HCT116 (cell line): ENCODE results near the gene REEP6.

Experiments
- CTCF ChIP-seq, 3 experiments: fragments of 200-600 bp in 1 of 3; sonication (generic) in 1 of 3; IDR thresholded peaks in 2 of 3; conservative IDR thresholded peaks in 1 of 3; 2 replicates each; pipeline ENCODE4 v1.5.1; 2012 to 2017; ENCODE audit warnings: low read depth in 2 of 3, low read length in 2 of 3, antibody characterized with exemption in 1 of 3, borderline replicate concordance in 1 of 3, control low read depth in 1 of 3, mild to moderate bottlenecking in 1 of 3, mixed read lengths in 1 of 3, mixed run types in 1 of 3, moderate library complexity in 1 of 3; ENCODE audit not compliant: insufficient read depth in 1 of 3
- ELF1 ChIP-seq: IDR thresholded peaks from 2 replicates; pipeline ENCODE4 v1.6.1; 2012; ENCODE audit warnings: low read depth, borderline replicate concordance
- EZH2 ChIP-seq: fragments of 200-600 bp; sonication (generic); IDR thresholded peaks from 2 replicates; pipeline ENCODE4 v1.6.1; 2017; ENCODE audit warnings: antibody characterized with exemption, mixed run types
- FOSL1 ChIP-seq: IDR thresholded peaks from 2 replicates; pipeline ENCODE4 v1.6.1; 2012; ENCODE audit warnings: low read depth
- MAX ChIP-seq: IDR thresholded peaks from 2 replicates; pipeline ENCODE4 v1.6.1; 2012
- POLR2A ChIP-seq: IDR thresholded peaks from 2 replicates; pipeline ENCODE4 v1.7.0; 2011; ENCODE audit warnings: borderline replicate concordance; ENCODE audit not compliant: insufficient read depth, insufficient read length; ENCODE audit errors: extremely low read depth
- POLR2AphosphoS5 ChIP-seq: IDR thresholded peaks from 2 replicates; pipeline ENCODE4 v1.6.1; 2011; ENCODE audit warnings: mild to moderate bottlenecking, low read depth, low read length, moderate library complexity
- RAD21 ChIP-seq: IDR thresholded peaks from 2 replicates; pipeline ENCODE4 v1.6.1; 2012; ENCODE audit warnings: low read depth, mild to moderate bottlenecking
- REST ChIP-seq: IDR thresholded peaks from 2 replicates; pipeline ENCODE4 v1.6.1; 2012; ENCODE audit warnings: low read depth
- YY1 ChIP-seq: IDR thresholded peaks from 2 replicates; pipeline ENCODE4 v1.6.1; 2011; ENCODE audit warnings: low read length, low read depth, moderate library complexity, mild to moderate bottlenecking; ENCODE audit not compliant: insufficient replicate concordance; ENCODE audit errors: extremely low read depth
- ZBTB33 ChIP-seq: IDR thresholded peaks from 2 replicates; pipeline ENCODE4 v1.6.1; 2011; ENCODE audit warnings: mild to moderate bottlenecking, low read length, moderate library complexity; ENCODE audit not compliant: insufficient replicate concordance; ENCODE audit errors: extremely low read depth

GRCh38 chr19:1529430-1529816 lies 38.4 kb downstream of the REEP6 start:
- TF ChIP-seq CTCF (IDR thresholded peaks at IDR 0.05 in 2 of 3, conservative IDR thresholded peaks at IDR 0.05 in 1 of 3; ENCODE audit: borderline replicate concordance in 1 of 3, insufficient read depth in 1 of 3, low read depth in 2 of 3, low read length in 2 of 3): no peak
- no peak for TF ChIP-seq POLR2A
- no peak for TF ChIP-seq EZH2
- TF ChIP-seq YY1: no peak
- no peak for TF ChIP-seq POLR2AphosphoS5
- no peak for TF ChIP-seq REST
- TF ChIP-seq ZBTB33: no peak
- no peak for TF ChIP-seq RAD21
- TF ChIP-seq ELF1: no peak
- TF ChIP-seq FOSL1: no peak
- no peak for TF ChIP-seq MAX
